HG03196 (cell line): Measurements from ENCODE around the gene LYSMD4.

Source experiments
- ATAC-seq: cut with Tn5 transposase; IDR thresholded peaks from one replicate; pipeline ENCODE4 v1.9.1; 2021; ENCODE audit not compliant: unreplicated experiment

The LYSMD4 gene

DNA sequence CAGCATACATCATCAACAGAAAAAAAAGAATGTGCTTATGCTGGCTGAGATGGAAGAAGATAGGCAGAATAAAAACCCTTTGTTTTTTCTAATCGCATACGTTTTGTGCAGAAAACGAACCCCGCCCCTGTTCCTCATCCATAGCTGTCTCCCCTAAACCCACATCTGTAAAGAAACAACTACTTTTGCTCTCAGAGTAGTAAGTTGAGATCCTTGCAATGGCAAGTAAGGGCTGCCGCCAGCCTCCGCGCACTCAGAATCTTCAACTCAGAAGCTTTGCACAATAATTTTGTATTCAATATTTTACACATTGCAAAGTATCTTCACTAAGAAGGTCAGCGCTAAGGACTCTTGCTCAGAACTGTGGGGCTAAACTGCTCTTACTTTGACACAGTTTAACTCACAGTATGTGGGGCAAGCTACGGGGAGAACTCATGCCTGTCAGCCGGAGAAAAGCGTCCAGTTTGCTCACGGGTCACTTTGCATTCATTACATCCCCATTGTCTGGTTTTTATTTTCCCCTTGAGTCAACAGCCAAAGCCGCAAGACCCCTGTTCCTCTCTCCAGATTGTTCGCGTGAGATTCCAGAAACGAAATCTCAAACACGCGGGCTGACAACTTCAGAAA is 1.0 kb downstream of the LYSMD4 start:
- ATAC-seq: no peak

DNA sequence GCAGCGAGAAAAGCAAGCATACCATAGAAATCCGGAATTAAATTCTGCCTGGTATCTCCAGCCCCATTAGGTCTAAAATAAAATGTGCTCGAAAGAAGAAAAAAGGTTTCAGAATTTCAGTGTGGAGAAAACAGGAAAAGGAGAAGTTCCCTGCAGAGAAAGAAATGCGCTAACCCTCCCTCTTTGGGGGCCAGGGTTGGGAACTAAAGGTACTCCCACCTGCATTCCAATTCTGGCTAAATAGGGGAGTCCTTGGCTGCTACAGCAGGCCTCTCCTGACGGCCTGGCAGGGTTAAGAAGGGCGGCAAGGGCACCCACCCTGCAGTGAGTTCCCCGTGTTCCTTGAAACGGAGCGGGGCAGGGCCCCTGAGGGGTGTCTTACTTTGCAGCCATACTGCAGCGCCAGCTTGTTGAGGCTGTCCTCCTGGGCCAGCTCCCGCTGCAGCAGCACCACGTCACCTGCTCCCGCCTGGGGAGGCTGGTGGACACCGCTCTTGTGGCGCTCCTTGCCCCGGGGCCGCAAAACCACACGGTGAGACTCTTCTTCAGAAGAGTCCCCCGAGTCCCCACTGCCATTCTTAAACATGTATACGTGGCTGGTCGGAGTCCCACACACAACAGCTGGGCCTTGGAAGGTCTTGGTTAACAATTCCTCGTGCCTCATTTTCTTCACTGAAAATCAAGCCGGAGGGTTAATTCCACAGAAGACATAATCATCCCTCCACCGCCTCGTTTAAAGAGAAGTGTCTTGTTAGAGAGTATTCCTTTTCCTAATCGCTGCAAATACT is 1.7 kb downstream of the LYSMD4 start:
- ATAC-seq: no peak

DNA sequence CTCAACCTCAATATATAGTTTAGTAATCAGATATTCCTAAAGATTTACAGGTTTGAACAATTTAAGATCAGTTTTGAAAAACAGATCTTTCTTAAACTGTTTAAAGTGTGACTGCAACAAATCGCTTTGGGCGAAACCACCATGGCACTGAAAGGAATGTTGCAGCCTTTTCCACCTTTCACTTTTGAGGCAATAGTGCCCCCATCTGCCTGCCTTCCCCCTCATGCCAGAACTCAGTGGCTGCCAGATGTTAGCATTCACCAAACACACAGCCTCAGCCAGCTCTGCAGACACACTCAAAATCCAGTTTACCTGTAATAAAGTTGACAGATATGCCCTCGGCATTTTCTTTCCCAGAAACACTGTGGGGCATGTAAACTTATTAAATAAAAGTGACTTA is 3.3 kb downstream of the LYSMD4 start:
- ATAC-seq: no peak

DNA sequence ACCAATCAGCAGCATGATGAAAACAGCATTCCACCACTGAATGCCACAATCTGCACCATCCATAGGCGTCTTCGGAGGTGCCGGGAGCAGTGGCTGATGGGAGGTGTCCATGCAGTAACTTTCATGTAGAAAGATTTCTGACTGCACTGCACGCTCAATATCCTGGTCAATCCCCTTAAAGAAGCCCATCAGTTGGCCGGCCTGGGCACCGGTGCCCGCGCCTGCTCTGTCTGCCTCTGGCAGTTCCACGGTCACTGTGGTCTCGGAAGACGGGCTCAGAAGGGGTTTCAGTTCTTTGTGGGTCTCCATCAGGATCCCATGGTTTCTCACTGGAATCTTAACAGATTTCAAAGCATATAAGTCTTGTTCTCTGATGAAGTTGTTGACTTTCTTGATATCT is 3.9 kb downstream of the LYSMD4 start:
- ATAC-seq: no peak

DNA sequence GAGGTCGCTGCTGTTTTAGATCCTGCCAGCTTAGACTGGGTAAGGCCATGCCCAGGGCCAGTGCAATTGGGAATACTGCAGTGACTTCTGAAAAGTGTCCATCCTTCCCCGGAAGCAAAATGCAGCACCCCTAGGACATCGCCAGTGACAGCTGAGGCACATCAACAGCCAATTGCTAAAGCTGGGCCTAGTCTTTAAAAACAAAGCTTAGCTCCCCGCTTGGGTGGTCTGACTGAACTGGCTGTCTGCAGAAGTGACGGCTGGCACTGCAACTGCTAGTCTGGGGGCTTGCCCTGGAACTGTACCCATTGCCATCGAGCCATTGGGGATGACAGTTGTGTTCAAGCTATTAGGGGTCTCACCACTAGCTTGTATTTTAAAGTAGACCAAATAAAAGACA is 4.3 kb downstream of the LYSMD4 start:
- no peak for ATAC-seq

DNA sequence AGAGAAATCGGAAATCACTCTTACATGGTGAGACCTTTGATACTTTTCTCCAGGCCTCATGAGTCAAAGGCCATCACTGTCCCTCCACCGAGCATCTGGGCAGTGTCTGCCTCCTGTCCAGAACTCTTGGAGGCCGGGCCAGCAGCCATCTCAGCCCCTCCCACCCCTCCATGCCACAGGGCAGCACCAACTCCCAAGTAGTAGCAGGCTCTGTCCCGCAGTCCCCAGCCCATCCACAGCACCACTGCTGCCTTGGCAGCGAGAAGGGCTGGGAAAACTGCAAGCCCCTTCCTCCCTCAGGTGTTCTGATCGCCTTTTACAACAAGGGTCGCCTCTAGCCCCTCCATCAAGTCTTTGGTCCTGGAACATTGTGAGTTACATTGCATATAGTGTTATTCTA is 5.5 kb downstream of the LYSMD4 start:
- no peak for ATAC-seq

DNA sequence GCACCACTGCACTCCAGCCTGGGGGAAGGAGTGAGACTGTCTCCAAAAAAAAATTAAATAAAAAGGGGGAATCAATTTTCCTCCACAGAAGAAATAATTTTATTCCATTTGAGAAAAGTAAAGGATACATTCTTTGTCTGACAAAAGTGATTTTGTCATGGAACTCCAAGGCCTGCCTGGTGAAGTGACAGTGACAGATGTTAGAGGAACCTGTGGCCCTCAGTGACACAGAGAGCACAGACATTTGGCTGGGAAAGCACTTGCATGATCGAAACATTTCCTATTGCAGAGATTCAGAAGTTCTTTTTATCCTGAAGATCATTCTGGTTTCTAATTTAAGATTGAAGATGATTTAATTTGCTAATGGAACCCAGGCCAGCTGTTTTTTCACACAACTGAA is 5.9 kb downstream of the LYSMD4 start:
- no peak for ATAC-seq

DNA sequence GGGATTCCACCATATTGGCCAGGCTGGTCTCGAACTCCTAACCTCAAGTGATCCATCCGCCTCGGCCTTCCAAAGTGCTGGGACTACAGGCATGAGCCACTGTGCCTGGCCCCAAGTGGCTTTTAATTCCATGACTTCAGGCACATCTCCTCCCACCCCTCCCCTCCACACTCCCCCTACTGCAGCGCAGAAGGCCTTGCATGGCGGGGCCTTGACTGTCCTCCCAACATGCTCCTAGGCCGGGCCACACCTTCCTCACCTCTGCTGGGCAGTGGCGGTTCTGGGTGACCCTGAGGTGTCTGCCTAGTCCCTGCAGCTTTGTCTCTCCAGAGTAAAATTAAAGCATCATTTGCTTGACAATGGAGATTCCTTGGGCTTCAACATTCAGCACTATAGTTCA is 6.9 kb downstream of the LYSMD4 start:
- ATAC-seq: no peak

DNA sequence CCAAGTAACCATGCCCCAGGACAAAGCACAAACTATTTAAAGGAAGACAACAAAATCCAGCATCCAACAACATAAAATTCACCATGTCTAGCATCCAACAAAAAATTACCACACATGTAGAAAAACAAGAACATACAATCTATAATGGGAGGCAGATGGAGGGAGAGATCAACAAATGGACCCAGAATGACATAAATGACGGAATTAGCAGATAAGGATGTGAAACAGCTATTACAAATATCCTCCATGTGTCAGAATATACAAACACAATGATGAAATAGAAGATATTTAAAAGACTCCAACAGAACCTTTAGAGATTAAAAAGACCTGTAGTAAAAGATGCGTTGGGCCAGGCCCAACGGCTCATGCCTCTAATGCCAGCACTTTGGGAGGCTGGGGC is 10.8 kb downstream of the LYSMD4 start:
- ATAC-seq: no peak

DNA sequence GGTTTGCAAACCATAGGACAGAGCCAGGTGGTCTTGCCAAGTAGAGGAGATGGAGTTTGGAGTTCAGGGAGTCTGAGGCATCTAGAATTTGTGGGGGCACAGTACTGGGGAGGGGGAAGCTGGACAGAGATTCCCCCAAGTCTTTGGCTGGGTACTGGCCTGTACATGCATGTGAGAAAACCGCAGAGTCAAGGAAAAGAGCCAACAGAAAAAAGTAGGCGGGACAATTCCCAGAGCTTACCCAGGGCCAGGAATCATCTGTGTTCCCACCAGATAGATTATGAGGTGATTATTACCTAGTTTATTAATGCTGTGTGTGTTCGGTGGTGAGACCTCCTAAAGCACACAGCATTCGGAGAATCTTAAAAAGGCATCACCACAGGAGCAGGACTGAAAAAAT is 11.3 kb downstream of the LYSMD4 start:
- ATAC-seq: no peak

DNA sequence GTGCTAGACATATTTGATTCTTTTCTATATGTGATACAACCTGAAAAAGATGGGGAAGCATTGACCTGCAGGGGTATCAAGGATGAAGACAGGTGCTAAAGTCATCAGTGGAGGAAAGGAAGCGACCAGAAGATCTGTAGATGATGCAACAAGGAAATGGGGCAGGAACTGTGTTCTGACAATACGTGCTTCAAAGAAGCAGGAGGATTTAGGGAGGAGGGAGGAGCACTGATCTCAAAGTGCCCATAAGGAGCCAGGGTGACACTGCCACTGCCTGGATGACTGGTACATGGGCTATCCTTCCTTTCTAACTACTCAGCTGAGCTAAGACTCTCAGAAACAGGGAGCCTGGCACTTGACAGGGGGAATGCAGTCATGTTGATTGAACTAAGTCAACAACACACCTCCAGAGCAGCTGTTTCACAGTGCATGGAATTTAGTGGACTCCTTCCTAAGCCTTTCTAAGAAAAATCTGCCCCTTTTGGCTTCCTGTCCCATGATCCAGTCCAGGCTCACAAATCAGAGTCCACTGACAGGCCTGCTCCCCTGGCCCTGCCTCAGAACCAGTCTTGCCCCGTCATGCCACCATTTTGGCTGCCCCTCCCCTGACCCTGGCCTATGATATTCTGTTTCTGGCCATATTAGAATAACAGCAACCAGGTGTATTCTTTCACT is 12.0 kb downstream of the LYSMD4 start:
- ATAC-seq: no peak

DNA sequence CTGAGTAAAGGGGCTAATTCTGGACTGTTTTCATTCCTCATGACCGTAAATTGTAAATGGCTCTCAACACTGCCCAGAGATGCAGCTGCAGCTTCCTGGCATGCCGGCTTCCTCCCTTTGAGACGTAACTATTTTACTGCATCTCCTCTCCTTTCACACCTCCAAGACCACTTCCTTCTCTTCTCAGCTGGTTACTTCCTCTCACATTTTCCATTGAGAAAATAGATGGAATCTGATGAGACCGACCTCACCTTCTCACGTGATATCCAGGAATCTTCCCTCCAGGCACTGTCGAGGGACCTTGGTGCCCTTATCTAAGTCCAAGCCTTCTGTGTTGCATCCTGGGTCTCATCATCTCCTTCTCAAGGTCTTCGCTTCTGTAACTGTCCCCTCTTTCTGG is 12.7 kb downstream of the LYSMD4 start:
- ATAC-seq: no peak

DNA sequence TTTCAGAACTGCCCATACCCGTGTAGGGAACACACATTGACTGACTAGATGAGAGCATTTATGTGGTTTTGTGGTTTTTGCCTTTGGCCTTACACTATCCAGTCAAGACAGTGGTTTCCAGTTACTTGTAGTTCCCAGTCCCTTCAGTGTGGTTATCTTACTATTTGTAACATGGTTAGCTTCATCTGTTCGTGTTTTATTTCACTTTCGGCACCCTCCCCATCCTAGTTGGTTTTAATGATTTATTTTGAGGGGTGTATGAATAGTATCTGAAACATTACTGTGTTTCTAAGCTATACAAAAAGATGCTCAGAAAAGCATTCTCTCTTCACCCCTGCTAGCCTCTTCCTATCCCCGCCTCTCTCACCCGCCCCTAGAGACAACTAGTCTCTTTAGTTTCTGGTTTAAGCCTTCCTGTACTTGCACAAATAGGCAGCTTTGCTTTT is 14.1 kb downstream of the LYSMD4 start:
- ATAC-seq: peak; percentile 82

DNA sequence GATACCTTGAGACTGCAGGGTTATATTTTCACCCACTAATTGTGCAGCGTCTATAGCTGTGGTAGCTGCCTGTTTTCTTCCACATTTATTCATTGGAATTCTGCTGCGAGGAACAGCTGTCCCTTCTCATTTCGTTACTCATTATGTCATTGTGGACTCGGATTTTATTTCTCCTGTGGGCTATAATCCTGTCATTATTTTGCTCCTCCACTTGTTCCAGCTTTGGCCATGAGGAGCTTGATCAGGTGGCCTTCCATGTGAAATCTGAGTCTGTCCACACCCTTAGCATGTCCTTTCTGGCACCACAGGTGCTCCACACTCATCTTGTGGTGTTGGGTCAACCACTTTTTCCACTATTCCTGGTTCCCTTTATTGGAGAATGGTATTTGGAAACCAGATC is 14.8 kb downstream of the LYSMD4 start:
- no peak for ATAC-seq

DNA sequence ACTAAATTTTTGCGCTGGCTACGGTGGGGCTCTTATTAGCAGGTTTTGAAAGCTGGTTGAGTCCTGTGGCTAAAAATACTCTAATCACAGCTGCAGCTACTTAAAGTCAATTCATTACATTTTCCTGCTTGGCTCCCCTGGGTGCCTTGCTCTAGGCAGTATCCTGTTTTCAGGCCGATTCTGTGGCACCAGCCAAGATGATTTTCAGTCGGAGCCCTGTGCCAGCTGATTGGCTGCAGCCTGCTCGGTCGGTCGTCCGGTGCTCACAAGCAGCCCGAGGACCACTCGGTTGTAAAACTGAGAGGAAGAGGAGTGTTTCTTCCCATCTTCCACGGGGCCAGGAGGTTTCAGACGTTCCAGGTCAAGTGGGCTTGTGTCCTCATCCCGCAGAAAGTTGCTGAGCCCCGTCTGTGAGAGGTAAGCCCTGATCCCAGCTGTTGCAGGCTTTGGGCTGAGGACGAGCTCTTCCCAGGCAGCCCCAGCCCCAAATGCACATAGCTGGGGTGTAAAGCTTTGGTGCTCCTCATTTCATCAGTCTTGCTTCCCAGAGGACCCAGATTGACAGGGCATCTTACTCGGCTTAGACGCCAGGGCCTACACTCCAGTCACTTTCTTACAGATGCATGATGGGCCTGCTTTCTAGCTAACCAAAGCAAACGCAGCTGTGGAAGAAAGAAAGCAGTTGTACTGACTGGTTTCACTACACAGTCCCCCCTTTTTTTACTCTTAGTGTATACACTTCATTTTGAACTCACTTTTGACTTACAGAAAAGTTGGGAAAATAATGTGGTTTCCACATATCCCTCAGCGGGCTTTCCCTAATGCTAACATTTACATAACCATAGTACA is 15.9 kb downstream of the LYSMD4 start:
- ATAC-seq: no peak

DNA sequence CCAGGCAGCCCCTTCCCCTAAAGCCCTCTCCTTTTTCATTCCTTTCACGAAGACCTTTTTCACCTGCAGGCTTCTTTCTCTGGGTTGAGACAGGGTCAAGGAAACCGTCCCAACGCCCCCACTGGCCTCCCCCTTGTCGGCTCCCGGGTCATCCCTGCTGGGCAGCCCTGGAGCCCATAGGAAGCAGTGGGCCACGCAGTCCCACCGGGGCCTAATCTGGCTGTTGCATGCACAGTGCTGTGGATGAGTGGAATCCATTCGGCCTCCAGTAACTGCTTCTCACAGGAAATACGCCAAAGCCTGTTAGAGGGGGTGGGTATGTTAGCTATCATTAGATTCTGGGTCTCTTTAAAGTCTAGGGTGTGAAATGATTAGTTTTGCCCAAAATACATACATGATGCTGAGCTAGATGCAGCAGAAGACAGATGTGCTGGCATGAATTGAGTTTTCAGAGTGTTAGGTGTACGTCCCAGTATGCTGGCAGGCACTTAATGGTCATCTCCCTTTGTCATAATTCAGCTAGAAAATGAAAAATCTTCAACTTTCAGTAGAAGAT is 16.6 kb downstream of the LYSMD4 start:
- no peak for ATAC-seq

DNA sequence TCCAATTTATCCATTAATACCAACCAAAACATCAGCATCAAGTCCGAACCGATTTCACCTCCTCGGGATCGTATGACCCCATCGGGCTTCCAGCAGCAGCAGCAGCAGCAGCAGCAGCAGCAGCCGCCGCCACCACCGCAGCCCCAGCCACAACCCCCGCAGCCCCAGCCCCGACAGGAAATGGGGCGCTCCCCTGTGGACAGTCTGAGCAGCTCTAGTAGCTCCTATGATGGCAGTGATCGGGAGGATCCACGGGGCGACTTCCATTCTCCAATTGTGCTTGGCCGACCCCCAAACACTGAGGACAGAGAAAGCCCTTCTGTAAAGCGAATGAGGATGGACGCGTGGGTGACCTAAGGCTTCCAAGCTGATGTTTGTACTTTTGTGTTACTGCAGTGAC is 20.8 kb downstream of the LYSMD4 start:
- ATAC-seq: no peak

DNA sequence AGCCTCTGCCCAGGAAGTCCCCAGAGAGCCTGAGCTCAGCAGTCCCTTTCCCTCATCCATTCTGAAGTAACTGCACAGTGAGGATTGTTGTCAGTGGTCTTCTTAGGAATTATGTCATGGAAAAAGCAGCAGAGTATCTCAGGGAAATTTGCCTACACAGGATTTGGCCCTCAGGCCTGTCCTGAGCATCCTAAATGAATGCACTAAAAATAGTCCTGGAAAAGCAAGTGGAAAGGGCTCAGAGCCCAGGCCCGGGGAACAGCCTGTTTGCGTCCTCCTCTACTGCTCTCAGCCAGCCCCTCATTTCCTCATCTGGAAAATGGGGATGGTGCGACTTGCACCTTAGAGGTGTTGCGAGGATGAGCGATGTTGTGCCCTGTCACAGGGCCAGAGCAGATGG is 21.6 kb downstream of the LYSMD4 start:
- no peak for ATAC-seq

DNA sequence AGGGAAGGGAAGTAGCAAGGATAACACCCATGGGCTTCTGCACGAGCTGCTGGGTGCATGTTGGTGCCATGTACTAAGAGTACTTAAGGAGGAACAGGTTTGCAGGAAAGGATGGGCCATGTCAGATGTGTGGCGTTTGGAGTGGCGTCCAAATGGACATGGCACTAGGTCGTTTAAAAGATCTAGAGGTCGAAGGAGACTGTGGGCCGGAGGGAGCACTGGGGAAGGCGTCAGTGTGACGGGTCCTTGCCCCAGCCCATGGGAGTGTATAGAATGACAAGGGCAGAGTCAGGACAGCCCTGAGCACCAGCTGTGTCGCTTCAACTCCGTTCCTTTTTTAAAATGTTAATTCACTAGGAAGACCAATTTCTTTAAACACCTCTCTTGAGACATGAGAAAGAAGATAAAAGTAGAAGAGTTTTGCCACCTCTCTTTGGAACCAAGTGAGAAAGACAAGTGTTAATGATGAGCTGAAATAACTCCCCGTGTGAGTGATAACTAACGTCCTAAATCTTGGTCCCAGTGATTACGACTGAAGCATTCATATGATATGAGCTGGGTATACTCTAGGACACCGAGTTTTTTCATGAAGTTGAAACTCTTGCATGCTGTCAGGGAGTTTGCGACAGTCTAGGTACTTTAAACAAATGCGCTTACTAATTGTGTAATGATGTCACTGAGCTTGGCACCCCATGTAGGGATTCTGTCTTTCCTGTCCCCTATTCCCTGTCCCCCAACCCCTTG is 23.8 kb downstream of the LYSMD4 start:
- no peak for ATAC-seq

DNA sequence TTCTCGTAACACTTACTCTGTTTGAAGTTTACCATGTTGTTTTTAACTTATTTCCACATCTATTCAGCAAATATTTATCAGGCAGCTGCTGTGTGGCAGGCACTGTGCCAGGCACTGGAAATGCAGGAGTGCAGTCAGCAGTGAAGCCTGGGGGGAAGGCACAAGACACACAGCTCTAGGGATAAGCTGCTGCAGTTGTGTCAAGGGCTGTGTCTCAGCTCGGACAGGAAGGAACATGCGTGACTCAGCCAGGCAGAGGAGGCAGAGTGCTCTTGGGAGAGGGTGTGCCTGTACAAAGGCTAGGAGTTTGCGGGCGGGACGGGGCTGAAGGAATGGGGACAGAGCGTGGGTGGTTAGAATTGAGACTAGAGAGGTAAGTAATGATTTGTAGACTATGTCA is 24.7 kb downstream of the LYSMD4 start:
- ATAC-seq: no peak
